HCT116 (cell line): ENCODE data around the gene KCTD10. TPM values are rescaled to one million over a fixed set of nuclear protein-coding genes. Genes with fewer than 3 reads are reported as not detected.

Experiments used
- ATAC-seq: fragments of 200-7000 bp; cut with Tn5 transposase; 2 replicates; pipeline ENCODE4 v1.9.1; 2020; ENCODE audit warnings: mild to moderate bottlenecking, moderate library complexity
- BruUV-seq: library from RNA; stranded (reverse); fragments of 400-500 nt; replicated peaks from 2 replicates; lab custom pipeline; 2021; lab: Mats Ljungman, UMichigan
- CTCF ChIA-PET: fragments of 300-600 bp; sonication (Branson Sonifier 250); formaldehyde crosslinking; loops from one replicate; lab custom pipeline; 2021; ENCODE audit warnings: antibody characterized with exemption; lab: Charles Lee
- POLR2A ChIA-PET: fragments of 300-600, 350-600 bp; sonication (Branson Sonifier 250); formaldehyde crosslinking; loops from one replicate; lab custom pipeline; 2021; ENCODE audit warnings: antibody characterized with exemption; lab: Charles Lee
- RAD21 ChIA-PET, 2 experiments: fragments of 300-600 bp; sonication (Branson Sonifier 250); formaldehyde crosslinking; loops; one replicate each; lab custom pipeline; 2023; ENCODE audit warnings: low total read pairs in 2 of 2; ENCODE audit not compliant: uncharacterized antibody in 2 of 2, unreplicated experiment in 2 of 2, low non-redundant PET in 1 of 2; lab: Charles Lee
- DNase-seq: peaks from one replicate; pipeline ENCODE4 v3.0.0-alpha.2; 2010; ENCODE audit warnings: low read depth, low spot score
- H2AFZ ChIP-seq: fragments of 200-600 bp; shearing (Covaris generic), sonication (generic); 2 replicates; pipeline ENCODE4 v1.6.1; 2017; ENCODE audit warnings: low read depth, mixed run types, mixed read lengths, antibody characterized with exemption, low read length; ENCODE audit not compliant: poor library complexity, severe bottlenecking
- H3K27ac ChIP-seq: 2 replicates; pipeline ENCODE4 v1.5.1; 2012; ENCODE audit warnings: low read depth, low read length
- H3K27me3 ChIP-seq: fragments of 200-600 bp; sonication (generic); 2 replicates; pipeline ENCODE4 v1.6.1; 2016; ENCODE audit warnings: mixed run types, low read length, mixed read lengths; ENCODE audit not compliant: insufficient read depth
- H3K36me3 ChIP-seq, 2 experiments: fragments of 200-500 bp in 1 of 2; fragments of 200-600 bp in 1 of 2; sonication (Bioruptor generic) in 1 of 2; sonication (generic) in 1 of 2; 2 replicates each; pipeline versions ENCODE4 v1.5.1 to v1.6.1; 2014 to 2016; ENCODE audit warnings: low read length in 2 of 2, inconsistent platforms in 1 of 2, mixed read lengths in 1 of 2, mixed run types in 1 of 2; ENCODE audit not compliant: insufficient read depth in 2 of 2, control insufficient read depth in 1 of 2
- H3K4me1 ChIP-seq, 2 experiments: fragments of 200-600 bp in 1 of 2; sonication (generic) in 1 of 2; 2 replicates each; pipeline versions ENCODE4 v1.5.1 to v1.6.1; 2012 to 2017; ENCODE audit warnings: low read length in 2 of 2, inconsistent platforms in 1 of 2, mild to moderate bottlenecking in 1 of 2, mixed read lengths in 1 of 2, mixed run types in 1 of 2, moderate library complexity in 1 of 2; ENCODE audit not compliant: insufficient read depth in 2 of 2, control insufficient read depth in 1 of 2
- H3K4me2 ChIP-seq: fragments of 200-600 bp; sonication (generic); 2 replicates; pipeline ENCODE4 v1.6.1; 2017; ENCODE audit warnings: mixed run types, low read length, mixed read lengths
- H3K4me3 ChIP-seq, 2 experiments: fragments of 200-600 bp in 1 of 2; sonication (generic) in 1 of 2; replicated peaks in 1 of 2; 2 replicates each; pipeline ENCODE4 v1.5.1; 2011 to 2016; ENCODE audit warnings: low read length in 2 of 2, control low read depth in 1 of 2, low read depth in 1 of 2, mild to moderate bottlenecking in 1 of 2, mixed read lengths in 1 of 2, mixed run types in 1 of 2
- H3K79me2 ChIP-seq: fragments of 200-600 bp; sonication (generic); 2 replicates; pipeline ENCODE4 v1.6.1; 2017; ENCODE audit warnings: mild to moderate bottlenecking, mixed run types, low read length, moderate library complexity, mixed read lengths; ENCODE audit not compliant: insufficient read depth
- H3K9ac ChIP-seq: fragments of 200-600 bp; sonication (generic); 2 replicates; pipeline ENCODE4 v1.6.1; 2016; ENCODE audit warnings: low read length, mixed read lengths
- H3K9me2 ChIP-seq: fragments of 200-600 bp; sonication (generic), shearing (Covaris generic); 2 replicates; pipeline ENCODE4 v1.6.1; 2017; ENCODE audit warnings: mixed run types, mild to moderate bottlenecking, moderate library complexity; ENCODE audit not compliant: insufficient read depth
- H3K9me3 ChIP-seq, 2 experiments: fragments of 200-500 bp in 1 of 2; fragments of 200-600 bp in 1 of 2; sonication (Bioruptor generic) in 1 of 2; sonication (generic) in 1 of 2; 2 replicates each; pipeline ENCODE4 v1.6.1; 2014 to 2017; ENCODE audit warnings: low read length in 2 of 2, mixed read lengths in 2 of 2, inconsistent platforms in 1 of 2, low read depth in 1 of 2, mild to moderate bottlenecking in 1 of 2, mixed run types in 1 of 2, moderate library complexity in 1 of 2; ENCODE audit not compliant: control insufficient read depth in 1 of 2, insufficient read depth in 1 of 2
- H4K20me1 ChIP-seq: fragments of 200-600 bp; sonication (generic), shearing (Covaris generic); 2 replicates; pipeline ENCODE4 v1.6.1; 2017; ENCODE audit warnings: mixed run types, mild to moderate bottlenecking, moderate library complexity; ENCODE audit not compliant: insufficient read depth
- ATF3 ChIP-seq: IDR thresholded peaks from 2 replicates; pipeline ENCODE4 v1.6.1; 2012
- CTCF ChIP-seq, 3 experiments: fragments of 200-600 bp in 1 of 3; sonication (generic) in 1 of 3; IDR thresholded peaks in 2 of 3; conservative IDR thresholded peaks in 1 of 3; 2 replicates each; pipeline ENCODE4 v1.5.1; 2012 to 2017; ENCODE audit warnings: low read depth in 2 of 3, low read length in 2 of 3, antibody characterized with exemption in 1 of 3, borderline replicate concordance in 1 of 3, control low read depth in 1 of 3, mild to moderate bottlenecking in 1 of 3, mixed read lengths in 1 of 3, mixed run types in 1 of 3, moderate library complexity in 1 of 3; ENCODE audit not compliant: insufficient read depth in 1 of 3
- ELF1 ChIP-seq: IDR thresholded peaks from 2 replicates; pipeline ENCODE4 v1.6.1; 2012; ENCODE audit warnings: low read depth, borderline replicate concordance
- EZH2 ChIP-seq: fragments of 200-600 bp; sonication (generic); IDR thresholded peaks from 2 replicates; pipeline ENCODE4 v1.6.1; 2017; ENCODE audit warnings: antibody characterized with exemption, mixed run types
- EZH2phosphoT487 ChIP-seq: fragments of 200-600 bp; IDR thresholded peaks from 2 replicates; pipeline ENCODE4 v1.6.1; 2018; ENCODE audit warnings: antibody characterized with exemption, borderline replicate concordance
- FOSL1 ChIP-seq: IDR thresholded peaks from 2 replicates; pipeline ENCODE4 v1.6.1; 2012; ENCODE audit warnings: low read depth
- JUND ChIP-seq: IDR thresholded peaks from 2 replicates; pipeline ENCODE4 v1.6.1; 2012
- MAX ChIP-seq: IDR thresholded peaks from 2 replicates; pipeline ENCODE4 v1.6.1; 2012
- REST ChIP-seq: IDR thresholded peaks from 2 replicates; pipeline ENCODE4 v1.6.1; 2012; ENCODE audit warnings: low read depth
- SP1 ChIP-seq: IDR thresholded peaks from 2 replicates; pipeline ENCODE4 v1.6.1; 2012; ENCODE audit warnings: low read depth
- SRF ChIP-seq: IDR thresholded peaks from 2 replicates; pipeline ENCODE4 v1.6.1; 2012; ENCODE audit warnings: low read depth
- YY1 ChIP-seq: IDR thresholded peaks from 2 replicates; pipeline ENCODE4 v1.6.1; 2011; ENCODE audit warnings: low read length, low read depth, moderate library complexity, mild to moderate bottlenecking; ENCODE audit not compliant: insufficient replicate concordance; ENCODE audit errors: extremely low read depth
- intact Hi-C: fragments of 100-400 bp; cut with micrococcal nuclease; formaldehyde crosslinking; loops from 2 replicates; pipeline ENCODE4 v1.10.0; 2022
- total RNA-seq: library from RNA; stranded (reverse); gene quantifications from one replicate; pipeline ENCODE4 v1.2.1, GENCODE V29; 2021; ENCODE audit not compliant: unreplicated experiment

KCTD10 gene
- total RNA-seq, 1 experiment from 2014 or later: 34.7 TPM

- Histone ChIP-seq H3K9me2 (no peaks in the 10 kb centered on the region), H3K9ac (no peak overlapping the region), H4K20me1 (no peaks in the 10 kb centered on the region), H3K36me3 (peaks cover 4 to 6% of the 10 kb centered on the region in 2 experiments; a peak in 2 of 4 replicates), H2AFZ (no peak overlapping the region), H3K27me3 (no peaks in the 10 kb centered on the region), H3K79me2 (no peaks in the 10 kb centered on the region), H3K4me1 (no peaks in the 10 kb centered on the region), H3K9me3 (no peaks in the 10 kb centered on the region), H3K27ac (no peak overlapping the region), H3K4me3 (no peak overlapping the region), H3K4me2 (no peak overlapping the region)
- ChIA-PET RAD21 (no interaction called here), CTCF (interaction anchor here (0.7 to 3.2 kb wide), 2 partner anchors 15 to 18 kb away, joined by 3 to 12 read pairs; no protein-coding TSS in a partner anchor), POLR2A (no interaction called here)
- DNase-seq (no peak), ATAC-seq (no peak)
- intact Hi-C loops: no loop called here
- TF ChIP-seq EZH2phosphoT487 (no peak), FOSL1 (no peak), REST (no peak), SRF (no peak), ATF3 (no peak), CTCF (IDR thresholded peaks at IDR 0.05 in 2 of 3, conservative IDR thresholded peaks at IDR 0.05 in 1 of 3; ENCODE audit: borderline replicate concordance in 1 of 3, insufficient read depth in 1 of 3, low read depth in 2 of 3, low read length in 2 of 3) (no peak), SP1 (no peak), EZH2 (no peak), JUND (no peak), MAX (no peak), ELF1 (no peak), YY1 (no peak)
- BruUV-seq: no TSS peak
Observed at GRCh38 chr12:109448272-109448671, 28.8 kb downstream of the KCTD10 start.
